K562 (cell line): ENCODE data around the gene SLC35A1. TPM values are rescaled to one million over a fixed set of nuclear protein-coding genes. Genes with fewer than 3 reads are reported as not detected.

Experiments used
- ATAC-seq: fragments of 200-7000 bp; cut with Tn5 transposase; 3 replicates; pipeline ENCODE4 v1.9.1; 2020; ENCODE audit warnings: moderate library complexity
- BruUV-seq: library from RNA; stranded (reverse); fragments of 400-500 nt; replicated peaks from 2 replicates; lab custom pipeline; 2021; lab: Mats Ljungman, UMichigan
- CTCF ChIA-PET: fragments of 300-600 bp; formaldehyde crosslinking; extraction: SDS; loops from one replicate; lab custom pipeline; 2021; ENCODE audit warnings: low intra/inter-chr PET ratio; lab: Yijun Ruan, JAX
- POLR2A ChIA-PET: fragments of 300-600, 350-650 bp; sonication (Branson Sonifier 250); formaldehyde crosslinking; extraction: SDS; loops from one replicate; lab custom pipeline; 2021; ENCODE audit warnings: antibody characterized with exemption, inconsistent platforms; lab: Yijun Ruan, JAX
- DNase-seq, 4 experiments: peaks; one replicate each; pipeline versions ENCODE4 v3.0.0 to v3.0.0-alpha.2; 2011 to 2018; ENCODE audit warnings: low spot score in 3 of 4, mixed read lengths in 3 of 4; ENCODE audit errors: extremely low read depth in 1 of 4
- FAIRE-seq: peaks from 2 replicates; lab custom pipeline; 2011; peaks lifted over from hg19 to GRCh38; lab: Jason Lieb, UNC
- H2AFZ ChIP-seq: 2 replicates; pipeline ENCODE4 v1.6.0; 2011; ENCODE audit warnings: low read depth, low read length, control low read depth, inconsistent platforms
- H3K27ac ChIP-seq: fragments of 200-600 bp; 3 replicates; pipeline ENCODE4 v1.8.0; 2011; ENCODE audit warnings: low read depth, mild to moderate bottlenecking, control low read depth, inconsistent platforms, low read length, moderate library complexity, mixed read lengths; ENCODE audit errors: extremely low read depth
- H3K27me3 ChIP-seq, 2 experiments: fragments of 300-600 bp in 1 of 2; 2 replicates in 1 of 2; 3 replicates in 1 of 2; pipeline versions ENCODE4 v1.6.0 to v1.8.0; 2011; ENCODE audit warnings: inconsistent platforms in 2 of 2, low read length in 2 of 2, mild to moderate bottlenecking in 1 of 2, mixed read lengths in 1 of 2, moderate library complexity in 1 of 2; ENCODE audit not compliant: control insufficient read depth in 2 of 2, insufficient read depth in 2 of 2
- H3K36me3 ChIP-seq: fragments of 300-600 bp; 3 replicates; pipeline ENCODE4 v1.8.0; 2011; ENCODE audit warnings: mild to moderate bottlenecking, low read length, inconsistent platforms; ENCODE audit not compliant: control insufficient read depth, insufficient read depth
- H3K4me1 ChIP-seq, 2 experiments: fragments of 200-600 bp in 1 of 2; replicated peaks in 1 of 2; 2 replicates in 1 of 2; 3 replicates in 1 of 2; pipeline versions ENCODE4 v1.5.1 to v1.8.0; 2011; ENCODE audit warnings: inconsistent platforms in 2 of 2, low read length in 2 of 2, mild to moderate bottlenecking in 1 of 2, mixed read lengths in 1 of 2, moderate library complexity in 1 of 2; ENCODE audit not compliant: control insufficient read depth in 2 of 2, insufficient read depth in 2 of 2
- H3K4me2 ChIP-seq: 2 replicates; pipeline ENCODE4 v1.6.1; 2011; ENCODE audit warnings: low read length, control low read depth, inconsistent platforms, mixed read lengths; ENCODE audit not compliant: insufficient read depth
- H3K4me3 ChIP-seq: fragments of 200-600 bp; sonication (generic), shearing (Covaris generic); 2 replicates; pipeline ENCODE4 v1.5.1; 2016; ENCODE audit warnings: control low read depth, inconsistent platforms
- H3K79me2 ChIP-seq: fragments of 200-600 bp; 3 replicates; pipeline ENCODE4 v1.8.0; 2011; ENCODE audit warnings: low read length, inconsistent platforms; ENCODE audit not compliant: control insufficient read depth, insufficient read depth
- H3K9ac ChIP-seq, 2 experiments: 2 replicates each; pipeline versions ENCODE4 v1.6.0 to v1.6.1; 2011; ENCODE audit warnings: low read depth in 2 of 2, low read length in 2 of 2, control low read depth in 1 of 2, inconsistent platforms in 1 of 2, mild to moderate bottlenecking in 1 of 2, mixed read lengths in 1 of 2; ENCODE audit not compliant: insufficient read depth in 1 of 2
- H3K9me1 ChIP-seq: one replicate; pipeline ENCODE4 v1.6.0; 2011; ENCODE audit warnings: inconsistent platforms, mild to moderate bottlenecking, low read length, moderate library complexity; ENCODE audit not compliant: control insufficient read depth, insufficient read depth
- H3K9me3 ChIP-seq: replicated peaks from 2 replicates; pipeline ENCODE4 v1.5.1; 2011; ENCODE audit warnings: low read depth, low read length, inconsistent platforms; ENCODE audit not compliant: control insufficient read depth, insufficient read depth
- H4K20me1 ChIP-seq: replicated peaks from 2 replicates; pipeline ENCODE4 v1.6.1; 2011; ENCODE audit warnings: low read length, inconsistent platforms, mixed read lengths; ENCODE audit not compliant: control insufficient read depth, insufficient read depth
- EHMT2 ChIP-seq: fragments of 450-650 bp; IDR thresholded peaks from 2 replicates; pipeline ENCODE4 v1.6.1; 2018; ENCODE audit warnings: antibody characterized with exemption
- GABPB1 ChIP-seq: sonication (generic); formaldehyde crosslinking; IDR thresholded peaks from 2 replicates; pipeline ENCODE4 v1.8.0; 2022; ENCODE audit warnings: mild to moderate bottlenecking, missing genetic modification reagents
- HOXB6 ChIP-seq: fragments of 250-450 bp; sonication (Bioruptor Pico); IDR thresholded peaks from 2 replicates; pipeline ENCODE4 v1.5.1; 2022; ENCODE audit warnings: mild to moderate bottlenecking, borderline replicate concordance
- RBM14 ChIP-seq: fragments of 200-400 bp; formaldehyde crosslinking; IDR thresholded peaks from 2 replicates; pipeline ENCODE4 v1.6.1; 2018; ENCODE audit warnings: low read depth, mild to moderate bottlenecking, low read length, moderate library complexity, borderline replicate concordance; ENCODE audit not compliant: insufficient read depth
- RFX5 ChIP-seq: IDR thresholded peaks from 2 replicates; pipeline ENCODE4 v1.6.1; 2011; ENCODE audit warnings: low read depth, mild to moderate bottlenecking, improper control_type of control experiment, low read length
- SMC3 ChIP-seq: conservative IDR thresholded peaks from 2 replicates; pipeline ENCODE4 v1.6.1; 2011; ENCODE audit warnings: low read depth, low read length, improper control_type of control experiment; ENCODE audit not compliant: insufficient read depth
- TCF7L2 ChIP-seq: fragments of 150-350 bp; IDR thresholded peaks from 2 replicates; pipeline ENCODE4 v1.6.1; 2016; ENCODE audit warnings: low read depth, mild to moderate bottlenecking, low read length, moderate library complexity
- ZNF253 ChIP-seq: fragments of 250-450 bp; sonication (Bioruptor Pico); conservative IDR thresholded peaks from 2 replicates; pipeline ENCODE4 v1.6.1; 2021; ENCODE audit warnings: mild to moderate bottlenecking
- ZNF518B ChIP-seq: fragments of 250-450 bp; sonication (Bioruptor Pico); IDR thresholded peaks from 2 replicates; pipeline ENCODE4 v1.5.0; 2021; ENCODE audit warnings: mild to moderate bottlenecking, moderate library complexity
- ZNF740 ChIP-seq, 3 experiments: fragments of 200-800 bp in 1 of 3; sonication (Bioruptor generic) in 1 of 3; sonication (generic) in 1 of 3; formaldehyde crosslinking in 1 of 3; IDR thresholded peaks; 2 replicates each; pipeline versions ENCODE4 v1.6.1 to v1.8.0; 2016 to 2022; ENCODE audit warnings: mild to moderate bottlenecking in 2 of 3, missing compliant biosample characterization in 2 of 3, missing genetic modification characterization in 2 of 3, missing genetic modification reagents in 1 of 3
- WGBS: fragments of 100-300 bp; shearing (Covaris generic); methylation state at CpG from one replicate; pipeline ENCODE4 v1.1.6; 2016; ENCODE audit warnings: low coverage, mixed read lengths; ENCODE audit not compliant: insufficient coverage; ENCODE audit errors: missing lambda C conversion rate; 5-methylcytosine and 5-hydroxymethylcytosine counted together
- in situ Hi-C: fragments of 300-500 bp; cut with MboI; formaldehyde crosslinking; loops from 4 replicates; pipeline ENCODE4 v1.15.0; 2018; ENCODE audit warnings: inconsistent platforms, mixed read lengths
- intact Hi-C: fragments of 100-400 bp; cut with micrococcal nuclease; formaldehyde crosslinking; loops from 2 replicates; pipeline ENCODE4 v1.14.2; 2022
- polyA plus RNA-seq, 8 experiments: library from polyadenylated mRNA; depleted of rRNA in 4 of 8; stranded (reverse) in 5 of 8; unstranded in 3 of 8; fragments of >200 nt; fragmentation: Nextera tagmentation in 2 of 8; fragmentation: Illumina TruSeq in 1 of 8; extraction: Ambion mirVana in 2 of 8; extraction: Trizol in 1 of 8; gene quantifications; 2 replicates each; pipeline versions ENCODE4 v1.2.1 to v1.2.3, GENCODE V29; 2011 to 2014; ENCODE audit warnings: inconsistent platforms in 1 of 8, missing spikeins in 1 of 8
- total RNA-seq, 7 experiments: library from RNA; depleted of rRNA in 6 of 7; stranded (reverse); fragments of >200 nt in 6 of 7; fragmentation: Illumina TruSeq in 2 of 7; extraction: Trizol in 2 of 7; gene quantifications; 2 replicates each; pipeline versions ENCODE4 v1.2.1 to v1.2.3, GENCODE V29; 2011 to 2021; ENCODE audit warnings: low replicate concordance in 1 of 7

SLC35A1 gene
- total and polyA plus RNA-seq, 9 of the 15 experiments (the other 6 are each of a cell fraction or from before 2014, with no cell fraction given): 7.5 to 37.1 (median 14.9) TPM

DNA sequence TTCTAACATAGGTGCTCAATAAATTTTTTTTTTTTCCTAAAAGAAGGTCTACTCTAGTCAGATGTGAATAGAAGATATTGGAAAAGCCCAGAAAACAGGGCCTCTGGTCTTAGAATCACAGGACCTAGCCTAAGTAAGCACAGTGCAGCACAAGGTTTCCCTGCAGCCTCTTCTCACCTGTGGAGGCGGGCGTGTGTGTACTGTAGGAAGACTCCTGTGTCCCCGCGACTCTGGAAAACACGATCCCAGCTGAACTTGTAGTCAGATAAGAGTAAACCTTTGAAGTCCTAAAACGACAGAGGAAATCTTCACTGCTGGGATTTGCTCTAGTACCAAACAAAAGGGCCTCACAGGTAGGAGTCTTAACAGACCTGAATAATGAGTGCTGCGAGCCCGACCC, 45.7 kb downstream of the SLC35A1 start (continued):
- TF ChIP-seq ZNF518B (no peak), GABPB1 (no peak), SMC3 (no peak), ZNF253 (CRISPR knock-in tag) (no peak)

DNA sequence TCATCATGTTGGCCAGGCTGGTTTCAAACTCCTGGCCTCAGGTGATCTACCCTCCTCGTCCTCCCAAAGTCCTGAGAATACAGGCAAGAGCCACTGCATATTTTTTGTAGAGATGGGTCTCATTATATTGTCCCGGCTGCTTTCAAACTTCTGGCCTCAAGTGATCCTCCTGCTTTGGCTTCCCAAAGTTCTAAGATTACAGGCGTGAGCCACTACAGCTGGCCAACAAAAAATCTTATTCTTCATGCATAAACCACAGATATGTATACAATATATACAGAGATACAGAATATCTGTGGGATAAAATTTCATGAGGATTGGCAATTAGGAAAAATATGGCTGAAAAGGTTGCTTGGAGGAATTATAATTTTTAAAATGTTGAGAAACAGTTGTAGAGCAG, 49.9 kb downstream of the SLC35A1 start:
- intact Hi-C loops (no loop called here), in situ Hi-C loops (no loop called here)
- H3K9me1 ChIP-seq: no peaks in the 10 kb centered on the region
- ChIA-PET CTCF (no interaction called here), POLR2A (no interaction called here)
- H3K27ac ChIP-seq: no peak overlapping the region
- TF ChIP-seq TCF7L2: no peak
- TF ChIP-seq RBM14: no peak
- no peak for TF ChIP-seq EHMT2
- TF ChIP-seq HOXB6: no peak
- no peak for TF ChIP-seq ZNF740 (CRISPR knock-in tag; IDR thresholded peaks at IDR 0.05)
- TF ChIP-seq ZNF740 (tag; IDR thresholded peaks at IDR 0.05): no peak
- TF ChIP-seq RFX5: no peak
- DNase-seq (no peak), ATAC-seq (no peak), FAIRE-seq (no peak)
- H2AFZ ChIP-seq: no peak overlapping the region
- H3K79me2 ChIP-seq: no peaks in the 10 kb centered on the region
- H3K36me3 ChIP-seq: peaks cover 64% of the 10 kb centered on the region; the same call in 2 of the 3 replicates
- no peaks in the 10 kb centered on the region for H3K27me3 ChIP-seq
- no peaks in the 10 kb centered on the region for H3K9me3 ChIP-seq
- no peak overlapping the region for H3K4me2 ChIP-seq
- H4K20me1 ChIP-seq: no peaks in the 10 kb centered on the region
- 86% methylated on average over 3 of the region's 3 CpGs for WGBS
- H3K9ac ChIP-seq: no peak overlapping the region
- no peaks in the 10 kb centered on the region for H3K4me1 ChIP-seq
- no TSS peak for BruUV-seq
- no peak overlapping the region for H3K4me3 ChIP-seq
